GM13977 (cell line): ENCODE measurements around the gene SNUPN.

Source experiments
- DNase-seq: peaks from one replicate; pipeline ENCODE4 v3.0.0; 2012; ENCODE audit warnings: low spot score
- CTCF ChIP-seq: IDR thresholded peaks from 2 replicates; pipeline ENCODE4 v1.5.1; 2012; ENCODE audit warnings: mild to moderate bottlenecking, control low read depth; ENCODE audit not compliant: insufficient read depth; ENCODE audit errors: extremely low read depth, missing control alignments
- in situ Hi-C: fragments of 300-500 bp; cut with MboI; formaldehyde crosslinking; loops from one replicate; pipeline ENCODE4 v1.12.0; 2022; ENCODE audit warnings: low sequenced_read_pairs, low pct_unique_long_range_greater_than_20kb, mixed read lengths, inconsistent platforms; ENCODE audit not compliant: unreplicated experiment

SNUPN gene

GRCh38 chr15:75661100-75661755 lies 35.7 kb upstream of the SNUPN start:
- in situ Hi-C loops: no loop called here
- no peak for DNase-seq
- no peak for TF ChIP-seq CTCF

- DNase-seq: no peak
- in situ Hi-C loops: no loop called here
- TF ChIP-seq CTCF: no peak
Observed at GRCh38 chr15:75659928-75660645, 34.6 kb upstream of the SNUPN start.

GRCh38 chr15:75659141-75659771 lies 33.7 kb upstream of the SNUPN start:
- in situ Hi-C loops: no loop called here
- no peak for TF ChIP-seq CTCF
- no peak for DNase-seq

- no peak for TF ChIP-seq CTCF
- in situ Hi-C loops: no loop called here
- DNase-seq: no peak
Observed at GRCh38 chr15:75656813-75657212, 31.3 kb upstream of the SNUPN start.

DNA sequence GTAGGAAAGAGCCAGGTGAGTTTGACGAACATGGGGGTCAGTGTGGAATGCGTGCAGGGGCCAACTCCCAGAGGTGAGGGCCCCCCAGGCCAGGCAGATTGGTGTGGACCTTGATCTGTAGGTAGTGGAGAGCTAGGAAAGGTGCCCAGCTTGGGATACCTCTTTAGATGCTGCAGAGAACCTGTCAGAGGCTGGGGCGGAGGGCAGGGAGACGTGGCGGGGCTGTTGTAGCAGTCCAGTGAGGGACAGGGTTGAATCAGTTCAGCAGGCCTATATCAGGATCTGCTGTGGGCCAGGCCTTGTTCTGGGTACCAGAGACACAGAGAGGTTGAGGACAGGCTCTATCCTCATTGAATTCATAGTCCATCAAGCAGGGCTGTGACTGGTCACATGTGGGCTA lies 30.8 kb upstream of the SNUPN start:
- in situ Hi-C loops: no loop called here
- DNase-seq: no peak
- no peak for TF ChIP-seq CTCF

DNA sequence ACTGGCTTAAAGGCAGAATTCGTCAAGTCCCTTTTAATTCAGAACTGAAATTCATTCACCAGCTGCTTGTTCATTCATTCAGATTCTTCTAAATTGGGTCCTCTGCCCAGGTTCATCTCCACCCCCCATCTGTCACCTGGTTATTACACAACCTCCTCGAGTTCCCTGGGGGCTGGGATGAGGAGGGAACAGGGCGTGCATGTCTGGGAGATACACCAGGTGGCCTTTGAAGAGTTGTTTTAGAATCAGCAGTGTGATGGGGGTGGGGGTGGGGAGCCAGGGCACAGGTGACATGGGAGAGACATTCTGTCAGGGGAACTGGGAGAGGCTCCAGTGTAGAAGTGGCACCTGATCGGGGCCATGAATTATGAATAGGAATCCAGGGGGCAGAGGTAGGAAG lies 30.4 kb upstream of the SNUPN start:
- in situ Hi-C loops: no loop called here
- DNase-seq: no peak
- TF ChIP-seq CTCF: no peak
